GM12865 (cell line): ENCODE data around the gene CACNA1C.

Source experiments
- DNase-seq: peaks from one replicate; pipeline ENCODE4 v3.0.0; 2010; ENCODE audit warnings: low read depth
- H3K4me3 ChIP-seq: 2 replicates; pipeline ENCODE4 v1.5.1; 2011; ENCODE audit warnings: mild to moderate bottlenecking, low read depth, low read length, control low read depth
- TF ChIP-seq, protein P1 (sequence below): IDR thresholded peaks from 2 replicates; pipeline ENCODE4 v1.5.1; 2011; ENCODE audit warnings: low read length, control low read depth, low read depth, inconsistent platforms; ENCODE audit not compliant: insufficient read depth; ENCODE audit errors: missing control alignments

Gene CACNA1C

DNA sequence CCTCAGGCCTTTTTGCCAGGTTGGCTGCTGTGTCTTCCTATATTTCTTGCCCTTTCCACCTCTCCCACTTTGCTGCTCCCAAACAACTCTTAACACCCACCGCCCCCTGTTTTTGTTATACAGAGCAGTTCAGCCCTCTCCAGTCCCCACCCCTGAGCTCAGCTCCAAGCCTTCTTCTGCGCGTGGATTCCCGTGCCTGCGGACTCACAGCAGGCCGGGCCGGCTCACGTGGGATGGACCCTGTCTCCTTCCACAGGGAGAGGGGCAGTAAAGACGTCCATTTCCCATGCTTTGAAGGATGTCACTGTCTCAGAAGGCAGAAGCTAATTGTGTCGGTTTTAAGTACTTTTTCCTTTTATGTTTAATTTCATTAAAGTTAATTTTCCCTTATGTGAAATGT, 139.4 kb downstream of the CACNA1C start:
- DNase-seq: no peak
- H3K4me3 ChIP-seq: no peak overlapping the region
- TF ChIP-seq, protein P1, sequence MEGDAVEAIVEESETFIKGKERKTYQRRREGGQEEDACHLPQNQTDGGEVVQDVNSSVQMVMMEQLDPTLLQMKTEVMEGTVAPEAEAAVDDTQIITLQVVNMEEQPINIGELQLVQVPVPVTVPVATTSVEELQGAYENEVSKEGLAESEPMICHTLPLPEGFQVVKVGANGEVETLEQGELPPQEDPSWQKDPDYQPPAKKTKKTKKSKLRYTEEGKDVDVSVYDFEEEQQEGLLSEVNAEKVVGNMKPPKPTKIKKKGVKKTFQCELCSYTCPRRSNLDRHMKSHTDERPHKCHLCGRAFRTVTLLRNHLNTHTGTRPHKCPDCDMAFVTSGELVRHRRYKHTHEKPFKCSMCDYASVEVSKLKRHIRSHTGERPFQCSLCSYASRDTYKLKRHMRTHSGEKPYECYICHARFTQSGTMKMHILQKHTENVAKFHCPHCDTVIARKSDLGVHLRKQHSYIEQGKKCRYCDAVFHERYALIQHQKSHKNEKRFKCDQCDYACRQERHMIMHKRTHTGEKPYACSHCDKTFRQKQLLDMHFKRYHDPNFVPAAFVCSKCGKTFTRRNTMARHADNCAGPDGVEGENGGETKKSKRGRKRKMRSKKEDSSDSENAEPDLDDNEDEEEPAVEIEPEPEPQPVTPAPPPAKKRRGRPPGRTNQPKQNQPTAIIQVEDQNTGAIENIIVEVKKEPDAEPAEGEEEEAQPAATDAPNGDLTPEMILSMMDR: no peak

DNA sequence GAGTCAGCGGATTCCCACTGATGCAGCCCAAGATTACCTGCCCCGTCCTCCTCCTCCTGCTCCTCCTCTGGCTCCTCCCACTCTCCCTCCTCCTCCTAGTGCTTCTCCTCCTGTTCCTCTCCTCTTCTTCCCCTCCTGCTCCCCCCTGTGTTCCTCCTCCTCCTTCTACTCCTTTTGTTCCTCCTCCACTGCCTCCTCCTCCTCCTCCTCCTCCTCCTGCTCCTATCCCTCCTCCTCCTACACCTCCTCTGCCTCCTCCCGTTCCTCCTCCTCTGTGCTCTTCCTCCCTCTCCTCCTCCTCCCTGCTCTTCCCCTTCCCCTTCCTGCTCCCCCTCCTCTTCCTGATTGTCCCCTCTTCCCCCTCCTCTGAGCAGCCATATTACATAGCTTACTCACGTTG, 141.3 kb downstream of the CACNA1C start:
- TF ChIP-seq, protein P1: no peak
- DNase-seq: no peak
- no peak overlapping the region for H3K4me3 ChIP-seq

DNA sequence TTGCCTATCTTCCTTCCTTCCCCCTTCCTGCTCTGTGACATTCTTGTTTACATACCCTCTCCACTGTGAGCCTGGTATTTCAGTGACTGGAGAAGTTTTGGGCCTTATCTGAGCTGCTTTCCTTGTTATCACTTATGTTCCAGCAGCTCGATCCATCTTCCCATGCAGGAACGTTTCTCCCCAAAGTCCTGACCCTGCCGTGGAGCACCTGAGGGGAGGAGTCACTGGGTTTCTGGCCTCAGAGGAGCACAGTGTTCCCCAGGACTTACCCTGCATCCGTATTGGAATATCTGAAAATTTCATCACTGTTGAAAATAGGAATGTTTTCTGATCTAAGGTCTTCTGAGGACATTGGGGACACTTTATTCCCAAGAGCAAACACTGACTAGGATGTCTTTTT, 141.8 kb downstream of the CACNA1C start:
- no peak overlapping the region for H3K4me3 ChIP-seq
- no peak for DNase-seq

DNA sequence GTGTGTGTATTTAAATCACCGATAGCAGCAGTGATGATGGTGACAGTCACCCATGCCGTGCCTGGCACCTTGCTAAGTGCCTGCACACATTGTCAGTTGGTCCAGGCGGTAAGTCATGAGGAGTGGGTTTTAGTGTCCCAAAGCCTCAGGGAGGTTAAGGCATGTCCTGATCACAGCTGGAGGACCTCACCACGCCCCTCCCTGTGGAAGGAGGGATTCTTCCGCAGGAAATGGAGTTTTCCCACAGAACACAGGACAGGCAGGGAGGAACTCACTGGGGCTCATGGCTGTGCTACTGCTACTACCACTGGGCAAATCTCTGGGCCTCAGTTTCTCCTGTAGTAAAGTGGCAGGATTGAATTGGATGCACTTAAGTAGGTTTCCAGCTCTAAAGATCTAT, 142.3 kb downstream of the CACNA1C start:
- no peak for DNase-seq
- TF ChIP-seq, protein P1: no peak
- no peak overlapping the region for H3K4me3 ChIP-seq

More for the DNA sequence above, 141.8 kb downstream of the CACNA1C start:
- TF ChIP-seq, protein P1: no peak

DNA sequence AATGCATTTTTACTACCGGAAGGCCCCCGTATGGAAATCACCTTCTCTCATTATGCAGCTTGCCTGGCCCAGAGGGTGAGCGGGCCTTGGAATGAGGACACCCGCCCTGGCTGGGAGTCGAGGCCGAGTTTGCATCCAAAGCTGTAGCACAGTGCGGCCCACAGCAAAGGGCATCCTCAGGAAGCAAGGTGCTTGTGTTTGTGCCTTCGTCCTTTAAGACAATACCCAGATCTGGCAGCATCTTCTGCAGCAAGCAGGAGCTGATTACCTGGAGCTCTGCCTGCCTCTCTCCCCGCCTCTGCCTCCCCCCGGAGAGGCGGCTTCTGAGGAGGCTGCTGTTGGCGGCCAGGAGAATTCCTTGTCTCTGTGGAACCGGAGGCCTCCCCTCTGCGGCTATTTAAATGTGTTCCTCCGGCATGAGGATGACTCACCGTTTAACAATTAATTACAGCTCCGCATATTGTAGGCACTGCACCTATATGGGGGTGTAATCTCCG, 145.3 kb downstream of the CACNA1C start:
- no peak overlapping the region for H3K4me3 ChIP-seq
- no peak for DNase-seq
- TF ChIP-seq, protein P1: no peak

DNA sequence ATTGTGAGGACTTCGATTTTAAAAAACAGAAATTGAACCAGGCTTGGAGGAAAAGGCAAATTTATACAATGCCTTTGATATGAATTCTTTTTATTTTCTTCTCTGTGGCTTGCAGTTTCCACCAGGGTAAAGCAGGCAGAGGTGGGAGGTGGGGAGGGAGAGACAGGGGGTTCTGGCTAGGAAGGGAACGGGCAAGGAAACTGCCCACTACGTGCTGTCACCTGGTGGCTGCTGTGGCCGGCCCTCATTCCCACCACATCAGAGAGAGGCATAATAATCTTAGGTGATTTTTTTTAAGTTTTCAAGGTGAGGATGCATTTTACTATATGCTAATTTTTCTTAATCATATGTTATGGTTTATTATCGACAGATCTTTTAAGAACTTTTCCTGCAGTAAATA, 145.8 kb downstream of the CACNA1C start:
- H3K4me3 ChIP-seq: no peak overlapping the region
- no peak for DNase-seq
- TF ChIP-seq, protein P1: no peak

DNA sequence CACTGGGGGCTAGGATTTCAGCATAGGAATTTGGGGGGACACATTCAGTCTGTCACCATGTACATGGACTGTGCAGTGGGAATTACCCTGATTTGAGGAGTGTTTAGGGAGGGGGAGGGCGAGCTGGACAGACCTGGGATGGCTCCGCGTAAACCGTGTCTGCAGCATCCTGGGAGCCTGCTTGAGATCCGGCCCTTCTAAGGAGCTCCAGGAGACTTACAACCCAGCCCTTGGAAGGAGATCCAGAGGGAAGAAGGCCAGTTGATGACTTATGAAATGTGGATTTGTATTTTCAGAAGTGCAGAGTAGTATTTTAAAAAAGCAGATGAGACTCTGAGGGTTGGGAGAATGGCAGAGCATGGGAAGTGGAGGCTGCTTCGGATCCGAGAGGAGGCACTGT, 153.2 kb downstream of the CACNA1C start:
- DNase-seq: no peak
- no peak overlapping the region for H3K4me3 ChIP-seq
- TF ChIP-seq, protein P1: no peak
